Neural progenitor cell (in vitro differentiated cells): ENCODE results near the gene DHX15. TPM values are rescaled to one million over a fixed set of nuclear protein-coding genes. Genes with fewer than 3 reads are reported as not detected.

Source experiments
- DNase-seq: peaks from one replicate; pipeline ENCODE4 v3.0.0-alpha.2; 2016; ENCODE audit warnings: low spot score
- H2AFZ ChIP-seq: fragments of 200-600 bp; sonication (generic); replicated peaks from 2 replicates; pipeline ENCODE4 v1.6.1; 2016; ENCODE audit warnings: antibody characterized with exemption
- H3F3A ChIP-seq: fragments of 200-600 bp; sonication (generic); 2 replicates; pipeline ENCODE4 v1.6.1; 2016; ENCODE audit warnings: antibody characterized with exemption, low read depth
- H3K27ac ChIP-seq: fragments of 200-600 bp; sonication (generic); 2 replicates; pipeline ENCODE4 v1.5.1; 2016; ENCODE audit warnings: mild to moderate bottlenecking
- H3K27me3 ChIP-seq: fragments of 200-600 bp; sonication (generic); 2 replicates; pipeline ENCODE4 v1.6.1; 2016; ENCODE audit warnings: mild to moderate bottlenecking, moderate library complexity
- H3K36me3 ChIP-seq: fragments of 200-600 bp; sonication (generic); 2 replicates; pipeline ENCODE4 v1.5.1; 2016
- H3K4me1 ChIP-seq: fragments of 200-600 bp; sonication (generic); 2 replicates; pipeline ENCODE4 v1.6.1; 2016; ENCODE audit warnings: mixed run types
- H3K4me2 ChIP-seq: fragments of 200-600 bp; sonication (generic); 2 replicates; pipeline ENCODE4 v1.6.1; 2016
- H3K4me3 ChIP-seq: fragments of 200-600 bp; sonication (generic); 2 replicates; pipeline ENCODE4 v1.5.1; 2016
- H3K79me2 ChIP-seq: fragments of 200-600 bp; sonication (generic); 2 replicates; pipeline ENCODE4 v1.6.1; 2016; ENCODE audit warnings: low read depth
- H3K9ac ChIP-seq: fragments of 200-600 bp; sonication (generic); 2 replicates; pipeline ENCODE4 v1.6.1; 2016
- H3K9me3 ChIP-seq: fragments of 200-600 bp; sonication (generic); 2 replicates; pipeline ENCODE4 v1.5.1; 2016; ENCODE audit warnings: low read depth
- H4K20me1 ChIP-seq: fragments of 200-600 bp; sonication (generic); 2 replicates; pipeline ENCODE4 v1.6.1; 2016; ENCODE audit warnings: low read depth
- H3K27ac Mint-ChIP-seq: 3 replicates; pipeline ENCODE4 v1.8.0; 2021; ENCODE audit warnings: mixed read lengths
- H3K27me3 Mint-ChIP-seq: 2 replicates; pipeline ENCODE4 v1.8.0; 2022; ENCODE audit warnings: low read depth, mild to moderate bottlenecking, inconsistent platforms, moderate library complexity, mixed read lengths; ENCODE audit not compliant: insufficient read depth
- H3K36me3 Mint-ChIP-seq: 3 replicates; pipeline ENCODE4 v1.8.0; 2021; ENCODE audit warnings: mixed read lengths
- H3K4me1 Mint-ChIP-seq: 3 replicates; pipeline ENCODE4 v1.8.0; 2021; ENCODE audit warnings: mixed read lengths
- H3K4me3 Mint-ChIP-seq: 3 replicates; pipeline ENCODE4 v1.8.0; 2021; ENCODE audit warnings: mild to moderate bottlenecking, moderate library complexity, mixed read lengths
- H3K9me3 Mint-ChIP-seq: 3 replicates; pipeline ENCODE4 v1.8.0; 2020; ENCODE audit warnings: mixed read lengths
- EZH2 ChIP-seq: fragments of 200-600 bp; sonication (generic); IDR thresholded peaks from 2 replicates; pipeline ENCODE4 v1.6.1; 2017; ENCODE audit warnings: antibody characterized with exemption, mild to moderate bottlenecking, moderate library complexity
- EZH2phosphoT487 ChIP-seq: fragments of 200-600 bp; sonication (generic); IDR thresholded peaks from 2 replicates; pipeline ENCODE4 v1.6.1; 2017; ENCODE audit warnings: antibody characterized with exemption
- total RNA-seq: library from RNA; depleted of rRNA; stranded (reverse); fragments of >200 nt; gene quantifications from 2 replicates; pipeline ENCODE4 v1.2.3, GENCODE V29; 2015; ENCODE audit warnings: low replicate concordance
- TF ChIP-seq, protein P1 (sequence below): fragments of 200-600 bp; sonication (generic); IDR thresholded peaks from 2 replicates; pipeline ENCODE4 v1.5.1; 2017; ENCODE audit warnings: antibody characterized with exemption, mild to moderate bottlenecking

The DHX15 gene
- total RNA-seq, 1 donor from 2014 or later, result 410 TPM

DNA sequence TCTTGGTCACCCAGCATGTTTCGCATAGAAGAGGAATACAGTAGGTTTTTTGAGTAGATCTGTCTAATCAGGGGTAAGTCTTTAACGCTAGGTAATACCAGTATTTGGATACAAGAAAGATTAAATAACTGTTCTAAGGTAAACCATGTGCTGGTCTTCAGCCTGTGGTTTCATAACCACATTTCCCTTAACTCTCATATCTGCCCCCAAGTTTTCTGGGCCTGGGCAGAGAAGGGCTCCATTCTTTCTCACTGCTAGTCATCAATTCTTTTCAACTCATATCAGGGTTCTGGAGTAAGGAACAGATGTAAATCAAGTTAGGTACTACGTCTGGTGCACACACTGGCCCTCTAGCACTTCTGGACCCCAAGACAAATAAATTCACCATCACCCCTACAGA is 49.0 kb downstream of the DHX15 start:
- Histone ChIP-seq H4K20me1 (peaks cover 64% of the 10 kb centered on the region), H3K27ac (no peak overlapping the region), H3K9me3 (no peaks in the 10 kb centered on the region), H3K79me2 (peaks cover 88% of the 10 kb centered on the region), H3K4me2 (no peak overlapping the region), H3K9ac (no peak overlapping the region), H2AFZ (no peak overlapping the region), H3K4me3 (no peak overlapping the region), H3K4me1 (no peaks in the 10 kb centered on the region), H3K27me3 (no peaks in the 10 kb centered on the region), H3K36me3 (peaks cover 51% of the 10 kb centered on the region), H3F3A (peaks cover 8% of the 10 kb centered on the region)
- no peaks in the 10 kb centered on the region for H3K4me1 Mint-ChIP-seq
- peaks cover 41% of the 10 kb centered on the region for H3K36me3 Mint-ChIP-seq
- H3K27ac Mint-ChIP-seq, result no peak overlapping the region
- no peaks in the 10 kb centered on the region for H3K27me3 Mint-ChIP-seq
- TF ChIP-seq EZH2 (no peak), EZH2phosphoT487 (no peak)
- TF ChIP-seq, protein P1, sequence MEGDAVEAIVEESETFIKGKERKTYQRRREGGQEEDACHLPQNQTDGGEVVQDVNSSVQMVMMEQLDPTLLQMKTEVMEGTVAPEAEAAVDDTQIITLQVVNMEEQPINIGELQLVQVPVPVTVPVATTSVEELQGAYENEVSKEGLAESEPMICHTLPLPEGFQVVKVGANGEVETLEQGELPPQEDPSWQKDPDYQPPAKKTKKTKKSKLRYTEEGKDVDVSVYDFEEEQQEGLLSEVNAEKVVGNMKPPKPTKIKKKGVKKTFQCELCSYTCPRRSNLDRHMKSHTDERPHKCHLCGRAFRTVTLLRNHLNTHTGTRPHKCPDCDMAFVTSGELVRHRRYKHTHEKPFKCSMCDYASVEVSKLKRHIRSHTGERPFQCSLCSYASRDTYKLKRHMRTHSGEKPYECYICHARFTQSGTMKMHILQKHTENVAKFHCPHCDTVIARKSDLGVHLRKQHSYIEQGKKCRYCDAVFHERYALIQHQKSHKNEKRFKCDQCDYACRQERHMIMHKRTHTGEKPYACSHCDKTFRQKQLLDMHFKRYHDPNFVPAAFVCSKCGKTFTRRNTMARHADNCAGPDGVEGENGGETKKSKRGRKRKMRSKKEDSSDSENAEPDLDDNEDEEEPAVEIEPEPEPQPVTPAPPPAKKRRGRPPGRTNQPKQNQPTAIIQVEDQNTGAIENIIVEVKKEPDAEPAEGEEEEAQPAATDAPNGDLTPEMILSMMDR, result no peak
- no peak for DNase-seq
- H3K4me3 Mint-ChIP-seq, result no peak overlapping the region
- no peaks in the 10 kb centered on the region for H3K9me3 Mint-ChIP-seq

DNA sequence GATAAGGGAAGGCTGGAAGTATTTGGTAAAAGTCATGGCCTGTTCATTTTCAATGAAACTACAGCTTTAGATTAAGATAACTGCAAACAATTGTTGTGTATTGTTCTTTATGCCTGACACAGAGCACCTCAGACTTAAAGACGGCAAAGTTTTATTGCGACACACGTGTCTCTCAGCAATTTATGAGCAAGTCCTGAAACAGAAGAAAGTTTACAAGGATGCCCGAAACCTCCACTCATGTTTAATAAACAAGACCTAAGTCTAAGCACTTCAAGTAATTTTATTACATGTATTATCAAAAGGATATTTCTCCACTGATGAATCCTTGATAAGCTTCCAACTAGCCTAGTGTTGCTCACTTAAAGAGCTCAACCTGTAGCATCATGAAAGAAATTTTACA is 51.0 kb downstream of the DHX15 start:
- Histone ChIP-seq H4K20me1 (peaks cover 45% of the 10 kb centered on the region), H3K79me2 (peaks cover 81% of the 10 kb centered on the region), H3K36me3 (peaks cover 46% of the 10 kb centered on the region), H2AFZ (no peak overlapping the region), H3K27ac (no peak overlapping the region), H3K4me1 (no peaks in the 10 kb centered on the region), H3K4me2 (no peak overlapping the region), H3K4me3 (no peak overlapping the region), H3F3A (peaks cover 8% of the 10 kb centered on the region), H3K9me3 (no peaks in the 10 kb centered on the region), H3K9ac (no peak overlapping the region), H3K27me3 (no peaks in the 10 kb centered on the region)
- no peak for TF ChIP-seq EZH2
- TF ChIP-seq, protein P1, result no peak
- no peak for TF ChIP-seq EZH2phosphoT487
- H3K4me3 Mint-ChIP-seq, result no peak overlapping the region
- H3K27ac Mint-ChIP-seq, result no peak overlapping the region
- H3K27me3 Mint-ChIP-seq, result no peaks in the 10 kb centered on the region
- H3K4me1 Mint-ChIP-seq, result no peaks in the 10 kb centered on the region
- no peaks in the 10 kb centered on the region for H3K9me3 Mint-ChIP-seq
- H3K36me3 Mint-ChIP-seq, result peaks cover 42% of the 10 kb centered on the region
- no peak for DNase-seq

DNA sequence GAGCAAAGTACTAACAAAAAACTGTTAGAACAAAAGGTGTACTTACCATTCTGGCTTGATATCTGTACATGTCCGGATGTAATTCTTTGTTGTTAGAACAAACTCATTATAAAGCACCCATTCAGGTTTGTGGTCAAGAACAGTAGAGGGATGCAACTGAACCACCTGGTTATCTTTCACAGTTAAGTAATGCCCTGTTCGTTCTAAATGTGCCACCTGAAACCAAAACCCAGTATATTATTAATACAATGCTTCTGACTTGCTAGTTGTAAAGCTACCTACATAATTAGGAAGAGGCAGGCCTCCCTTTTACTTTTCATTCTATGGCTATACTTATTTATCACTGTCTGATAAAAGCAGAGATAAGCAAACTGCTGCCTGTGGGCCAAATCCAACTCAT is 54.8 kb downstream of the DHX15 start:
- Histone ChIP-seq H3K4me3 (no peak overlapping the region), H3K79me2 (peaks cover 80% of the 10 kb centered on the region), H3K9me3 (no peaks in the 10 kb centered on the region), H3K27ac (no peak overlapping the region), H3K36me3 (peaks cover 41% of the 10 kb centered on the region), H4K20me1 (peaks cover 29% of the 10 kb centered on the region), H3K9ac (no peak overlapping the region), H3K4me2 (no peak overlapping the region), H3F3A (no peaks in the 10 kb centered on the region), H3K27me3 (no peaks in the 10 kb centered on the region), H3K4me1 (no peaks in the 10 kb centered on the region), H2AFZ (no peak overlapping the region)
- H3K36me3 Mint-ChIP-seq, result peaks cover 48% of the 10 kb centered on the region
- H3K27me3 Mint-ChIP-seq, result no peaks in the 10 kb centered on the region
- TF ChIP-seq, protein P1, result no peak
- TF ChIP-seq EZH2 (no peak), EZH2phosphoT487 (no peak)
- no peaks in the 10 kb centered on the region for H3K9me3 Mint-ChIP-seq
- no peaks in the 10 kb centered on the region for H3K4me1 Mint-ChIP-seq
- no peak overlapping the region for H3K4me3 Mint-ChIP-seq
- no peak for DNase-seq
- H3K27ac Mint-ChIP-seq, result no peak overlapping the region
